ENCODE data around the gene AKAP8L. TPM values are rescaled to one million over a fixed set of nuclear protein-coding genes. Genes with fewer than 3 reads are reported as not detected.
A peak's percentile ranks its signal among the peaks of the same experiment; 100 is the strongest.

The AKAP8L gene
- total and polyA plus RNA-seq, 9 donors: 52.8 to 84.5 (median 70.1) TPM

DNA sequence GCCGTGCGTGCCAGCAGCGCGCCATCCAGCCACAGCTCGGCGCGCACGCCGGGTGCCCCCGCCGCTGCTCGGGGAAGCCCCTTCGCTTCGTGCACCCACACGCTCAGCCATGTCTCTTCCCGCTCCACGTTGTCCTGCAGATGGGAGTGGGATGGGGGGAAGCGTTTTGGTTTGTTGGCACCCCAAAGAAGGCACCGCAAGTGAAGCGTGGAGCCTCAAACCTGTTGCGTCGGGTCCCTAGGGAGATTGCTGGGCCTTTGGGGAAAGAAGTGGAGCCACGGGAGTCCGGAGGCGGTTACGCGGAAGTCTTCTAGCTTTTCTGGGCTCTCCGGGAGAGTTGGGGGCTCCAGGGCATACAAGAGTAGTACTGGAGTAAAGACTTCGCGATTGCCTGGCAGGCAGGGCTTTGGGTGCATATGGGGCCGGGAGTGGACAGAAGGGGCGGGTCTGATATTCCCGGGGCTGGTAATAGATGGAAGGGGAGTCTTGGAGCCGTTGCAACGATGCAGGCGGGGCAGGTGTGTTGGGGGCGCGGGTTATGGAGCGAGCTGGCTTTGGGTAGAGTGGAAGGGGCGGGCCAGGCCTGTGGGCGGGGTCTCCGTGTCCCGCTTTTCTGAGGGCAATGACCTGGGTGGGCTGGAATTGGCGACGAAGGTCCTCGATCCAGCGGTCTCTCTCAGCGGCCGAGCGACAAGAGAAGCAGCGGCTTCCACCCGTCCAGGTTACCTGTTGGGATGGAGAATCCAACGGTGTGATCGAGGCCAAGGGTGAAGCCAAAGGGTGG lies 39.1 kb upstream of the AKAP8L start:
- Histone ChIP-seq H3K4me1 (ENCODE audit: control insufficient read depth, insufficient read depth, low read length) (peaks cover 17% of the 10 kb centered on the region), H3K27me3 (ENCODE audit: control insufficient read depth, insufficient read depth, low read length) (peaks cover 60% of the 10 kb centered on the region), H3K27ac (ENCODE audit: low read length) (no peak overlapping the region), H3K36me3 (ENCODE audit: control insufficient read depth, insufficient read depth, low read length) (no peaks in the 10 kb centered on the region), H3K4me3 (ENCODE audit: low read length) (no peak overlapping the region), H3K9me3 (replicated peaks; ENCODE audit: control insufficient read depth, low read depth, low read length) (no peaks in the 10 kb centered on the region)
- DNase-seq: no peak
- WGBS (ENCODE audit: insufficient coverage): 14% methylated on average over 51 of the region's 54 CpGs

DNA sequence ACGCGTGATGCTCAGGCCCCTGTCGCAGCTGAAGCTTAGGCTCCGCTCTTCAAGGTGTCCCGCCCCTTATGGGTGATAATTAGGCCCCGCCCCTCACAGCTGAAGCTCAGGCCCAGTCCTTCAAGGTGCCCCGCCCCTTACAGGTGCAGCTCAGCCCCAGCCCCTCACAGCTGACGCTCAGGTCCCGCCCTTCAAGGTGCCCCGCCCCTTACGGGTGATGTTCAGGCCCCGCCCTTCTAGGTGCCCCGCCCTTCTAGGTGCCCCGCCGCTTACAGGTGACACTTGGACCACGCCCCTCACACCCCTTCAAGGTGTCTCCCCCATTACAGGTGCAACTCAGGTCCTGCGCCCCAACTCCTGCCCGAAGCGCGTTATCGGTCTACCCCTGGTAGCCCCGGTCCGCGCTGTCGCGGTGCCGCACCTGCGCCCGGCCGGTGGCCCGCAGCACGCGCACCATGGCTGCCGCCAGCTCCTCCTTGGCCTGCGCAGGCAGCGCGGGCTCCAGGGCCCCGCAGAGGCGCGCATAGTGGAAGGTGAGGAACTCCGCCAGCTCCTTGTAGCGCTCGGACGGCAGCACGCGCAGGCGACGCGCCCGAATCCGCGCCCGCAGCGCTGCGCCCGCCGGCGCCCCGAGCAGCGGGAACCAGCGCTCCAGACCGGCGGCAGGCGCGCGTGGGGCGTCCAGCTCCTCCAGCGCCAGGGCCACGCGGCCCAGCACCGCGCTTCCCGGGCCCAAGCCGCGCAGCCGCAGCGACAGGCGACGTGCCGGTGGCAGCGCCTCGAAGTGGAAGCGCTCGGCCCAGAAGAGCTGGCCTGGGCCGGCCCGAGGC lies 38.3 kb upstream of the AKAP8L start:
- Histone ChIP-seq H3K27me3 (ENCODE audit: control insufficient read depth, insufficient read depth, low read length) (peaks cover 60% of the 10 kb centered on the region), H3K9me3 (replicated peaks; ENCODE audit: control insufficient read depth, low read depth, low read length) (no peaks in the 10 kb centered on the region), H3K36me3 (ENCODE audit: control insufficient read depth, insufficient read depth, low read length) (no peaks in the 10 kb centered on the region), H3K4me1 (ENCODE audit: control insufficient read depth, insufficient read depth, low read length) (peaks cover 22% of the 10 kb centered on the region), H3K27ac (ENCODE audit: low read length) (no peak overlapping the region), H3K4me3 (ENCODE audit: low read length) (no peak overlapping the region)
- no peak for DNase-seq
- 6% methylated on average over 84 of the region's 86 CpGs for WGBS (ENCODE audit: insufficient coverage)

GRCh38 chr19:15456441-15456840 lies 37.7 kb upstream of the AKAP8L start:
- WGBS (ENCODE audit: insufficient coverage): 30% methylated on average over 12 of the region's 14 CpGs
- Histone ChIP-seq H3K4me1 (ENCODE audit: control insufficient read depth, insufficient read depth, low read length) (peaks cover 22% of the 10 kb centered on the region), H3K4me3 (ENCODE audit: low read length) (no peak overlapping the region), H3K27me3 (ENCODE audit: control insufficient read depth, insufficient read depth, low read length) (peaks cover 60% of the 10 kb centered on the region), H3K36me3 (ENCODE audit: control insufficient read depth, insufficient read depth, low read length) (no peaks in the 10 kb centered on the region), H3K9me3 (replicated peaks; ENCODE audit: control insufficient read depth, low read depth, low read length) (no peaks in the 10 kb centered on the region), H3K27ac (ENCODE audit: low read length) (no peak overlapping the region)
- DNase-seq: no peak

DNA sequence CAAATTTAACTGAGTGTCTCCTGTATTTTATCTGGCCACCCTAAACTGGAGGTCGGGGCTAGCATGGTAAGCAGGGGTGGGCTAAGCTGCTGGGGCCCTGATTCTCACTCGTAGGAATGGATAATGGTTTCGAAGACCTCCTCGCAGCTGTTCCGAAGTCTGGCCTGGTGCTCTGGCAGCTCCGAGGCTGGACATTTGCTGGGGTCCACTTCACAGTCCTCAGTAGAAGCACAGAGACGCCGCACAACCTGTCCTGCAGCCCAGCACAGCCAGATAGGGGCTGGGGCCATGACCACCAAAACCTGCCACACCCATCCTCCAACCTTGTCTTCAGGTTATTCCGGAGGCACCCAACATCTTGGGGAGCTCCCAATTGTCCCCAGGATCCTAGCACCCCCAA lies 37.2 kb upstream of the AKAP8L start:
- no peak for DNase-seq
- peaks cover 58% of the 10 kb centered on the region for H3K27me3 ChIP-seq (ENCODE audit: control insufficient read depth, insufficient read depth, low read length)
- H3K36me3 ChIP-seq (ENCODE audit: control insufficient read depth, insufficient read depth, low read length): no peaks in the 10 kb centered on the region
- H3K27ac ChIP-seq (ENCODE audit: low read length): no peak overlapping the region
- WGBS (ENCODE audit: insufficient coverage): 88% methylated on average over 6 of the region's 9 CpGs
- no peaks in the 10 kb centered on the region for H3K9me3 ChIP-seq (replicated peaks; ENCODE audit: control insufficient read depth, low read depth, low read length)
- no peak overlapping the region for H3K4me3 ChIP-seq (ENCODE audit: low read length)
- peaks cover 22% of the 10 kb centered on the region for H3K4me1 ChIP-seq (ENCODE audit: control insufficient read depth, insufficient read depth, low read length)

- WGBS (ENCODE audit: insufficient coverage): 88% methylated on average over 17 of the region's 17 CpGs
- Histone ChIP-seq H3K27me3 (ENCODE audit: control insufficient read depth, insufficient read depth, low read length) (peaks cover 47% of the 10 kb centered on the region), H3K9me3 (replicated peaks; ENCODE audit: control insufficient read depth, low read depth, low read length) (no peaks in the 10 kb centered on the region), H3K36me3 (ENCODE audit: control insufficient read depth, insufficient read depth, low read length) (no peaks in the 10 kb centered on the region), H3K27ac (ENCODE audit: low read length) (no peak overlapping the region), H3K4me3 (ENCODE audit: low read length) (no peak overlapping the region), H3K4me1 (ENCODE audit: control insufficient read depth, insufficient read depth, low read length) (peaks cover 29% of the 10 kb centered on the region)
- DNase-seq: no peak
Observed at GRCh38 chr19:15453906-15454860, 35.4 kb upstream of the AKAP8L start.

GRCh38 chr19:15453091-15453578 lies 34.3 kb upstream of the AKAP8L start:
- H3K27ac ChIP-seq (ENCODE audit: low read length): peak overlapping the region; percentile 79
- H3K9me3 ChIP-seq (replicated peaks; ENCODE audit: control insufficient read depth, low read depth, low read length): no peaks in the 10 kb centered on the region
- H3K4me1 ChIP-seq (ENCODE audit: control insufficient read depth, insufficient read depth, low read length): peaks cover 39% of the 10 kb centered on the region
- H3K36me3 ChIP-seq (ENCODE audit: control insufficient read depth, insufficient read depth, low read length): no peaks in the 10 kb centered on the region
- 17% methylated on average over 31 of the region's 44 CpGs for WGBS (ENCODE audit: insufficient coverage)
- H3K4me3 ChIP-seq (ENCODE audit: low read length): peak overlapping the region; percentile 28
- DNase-seq: no peak
- H3K27me3 ChIP-seq (ENCODE audit: control insufficient read depth, insufficient read depth, low read length): peaks cover 38% of the 10 kb centered on the region

- Histone ChIP-seq H3K9me3 (replicated peaks; ENCODE audit: control insufficient read depth, low read depth, low read length) (no peaks in the 10 kb centered on the region), H3K27ac (ENCODE audit: low read length) (peak overlapping the region; percentile 79), H3K36me3 (ENCODE audit: control insufficient read depth, insufficient read depth, low read length) (no peaks in the 10 kb centered on the region), H3K4me1 (ENCODE audit: control insufficient read depth, insufficient read depth, low read length) (peaks cover 37% of the 10 kb centered on the region), H3K27me3 (ENCODE audit: control insufficient read depth, insufficient read depth, low read length) (peaks cover 32% of the 10 kb centered on the region), H3K4me3 (ENCODE audit: low read length) (peak overlapping the region; percentile 28)
- peak; percentile 93 for DNase-seq
- 12% methylated on average over 32 of the region's 37 CpGs for WGBS (ENCODE audit: insufficient coverage)
Observed at GRCh38 chr19:15452111-15453047, 33.6 kb upstream of the AKAP8L start.

- H3K4me1 ChIP-seq (ENCODE audit: control insufficient read depth, insufficient read depth, low read length): peaks cover 41% of the 10 kb centered on the region
- no peak for DNase-seq
- H3K9me3 ChIP-seq (replicated peaks; ENCODE audit: control insufficient read depth, low read depth, low read length): no peaks in the 10 kb centered on the region
- H3K27ac ChIP-seq (ENCODE audit: low read length): peak overlapping the region; percentile 77
- H3K4me3 ChIP-seq (ENCODE audit: low read length): no peak overlapping the region
- peaks cover 2% of the 10 kb centered on the region for H3K36me3 ChIP-seq (ENCODE audit: control insufficient read depth, insufficient read depth, low read length)
- 78% methylated on average over 1 of the region's 1 CpG for WGBS (ENCODE audit: insufficient coverage)
- peaks cover 16% of the 10 kb centered on the region for H3K27me3 ChIP-seq (ENCODE audit: control insufficient read depth, insufficient read depth, low read length)
Observed at GRCh38 chr19:15450528-15450890, 31.7 kb upstream of the AKAP8L start.

Data from muscle of leg (tissue), 11 donors.